ENCODE data around the gene TRIP11.

GRCh38 chr14:91927191-91927590 lies 112.7 kb downstream of the TRIP11 start:
- no peak for TF ChIP-seq CTCF (conservative IDR thresholded peaks at IDR 0.05 in 1 of 2, IDR thresholded peaks at IDR 0.05 in 1 of 2; ENCODE audit: low read depth in 1 of 2, low read length in 2 of 2)
- no peak for TF ChIP-seq EZH2 (IDR thresholded peaks at IDR 0.05; ENCODE audit: low read length, missing control alignments)

All from fibroblast of lung (primary cell).